GM21576 (cell line): ENCODE measurements around the gene COQ2.
"Not testable (repeated sequence)": the region's sequence is repeated elsewhere in the genome, so short reads cannot be mapped to it uniquely, and the experiment has no call there.

Experiments
- ATAC-seq: cut with Tn5 transposase; IDR thresholded peaks from one replicate; pipeline ENCODE4 v1.9.1; 2021; ENCODE audit warnings: mild to moderate bottlenecking, moderate library complexity; ENCODE audit not compliant: unreplicated experiment

The COQ2 gene

GRCh38 chr4:83251447-83251830, 33.2 kb downstream of the COQ2 start:
- no peak for ATAC-seq

GRCh38 chr4:83250687-83251446, 33.7 kb downstream of the COQ2 start:
- no peak for ATAC-seq

DNA sequence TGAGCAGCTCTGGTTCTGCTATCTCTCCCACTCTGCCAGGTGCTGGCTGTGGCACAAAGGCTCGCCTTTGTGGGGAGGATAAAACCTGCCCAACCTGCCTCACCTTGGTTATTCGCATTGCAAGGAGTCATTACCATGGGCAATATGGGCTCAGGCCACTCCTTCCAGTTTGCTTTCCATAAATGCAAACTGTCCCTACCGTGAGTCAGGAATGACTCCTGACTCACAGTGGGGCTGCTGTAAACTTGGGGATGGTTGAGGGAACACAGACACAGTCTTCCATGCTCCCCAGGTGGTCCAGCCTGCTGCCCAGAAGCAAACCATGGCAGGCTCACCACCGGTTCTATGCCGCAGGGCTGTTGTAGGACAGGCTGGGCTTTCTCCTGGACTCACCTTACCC, 36.1 kb downstream of the COQ2 start:
- no peak for ATAC-seq

GRCh38 chr4:83247415-83248357, 36.9 kb downstream of the COQ2 start:
- ATAC-seq, result no peak

DNA sequence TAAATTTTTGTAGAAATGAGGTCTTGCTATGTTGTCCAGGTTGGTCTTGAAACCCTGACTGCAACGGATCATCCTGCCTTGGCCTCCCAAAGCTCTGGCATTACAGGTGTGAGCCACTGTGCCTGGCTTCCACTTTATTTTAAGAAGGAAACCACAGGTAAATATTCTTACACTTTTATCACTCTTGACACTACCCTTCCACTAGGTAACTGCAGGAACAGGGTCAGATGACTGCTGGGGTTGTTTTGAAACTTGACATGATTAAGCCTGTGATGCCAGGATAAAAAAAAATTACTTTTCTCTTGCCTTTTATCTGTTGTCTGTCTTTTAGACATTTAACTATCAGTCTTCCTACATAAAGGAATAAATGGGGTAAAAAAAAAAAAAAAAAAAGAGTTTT, 43.5 kb downstream of the COQ2 start:
- no peak for ATAC-seq

GRCh38 chr4:83240379-83240875, 44.2 kb downstream of the COQ2 start:
- ATAC-seq, result peak; percentile 89

DNA sequence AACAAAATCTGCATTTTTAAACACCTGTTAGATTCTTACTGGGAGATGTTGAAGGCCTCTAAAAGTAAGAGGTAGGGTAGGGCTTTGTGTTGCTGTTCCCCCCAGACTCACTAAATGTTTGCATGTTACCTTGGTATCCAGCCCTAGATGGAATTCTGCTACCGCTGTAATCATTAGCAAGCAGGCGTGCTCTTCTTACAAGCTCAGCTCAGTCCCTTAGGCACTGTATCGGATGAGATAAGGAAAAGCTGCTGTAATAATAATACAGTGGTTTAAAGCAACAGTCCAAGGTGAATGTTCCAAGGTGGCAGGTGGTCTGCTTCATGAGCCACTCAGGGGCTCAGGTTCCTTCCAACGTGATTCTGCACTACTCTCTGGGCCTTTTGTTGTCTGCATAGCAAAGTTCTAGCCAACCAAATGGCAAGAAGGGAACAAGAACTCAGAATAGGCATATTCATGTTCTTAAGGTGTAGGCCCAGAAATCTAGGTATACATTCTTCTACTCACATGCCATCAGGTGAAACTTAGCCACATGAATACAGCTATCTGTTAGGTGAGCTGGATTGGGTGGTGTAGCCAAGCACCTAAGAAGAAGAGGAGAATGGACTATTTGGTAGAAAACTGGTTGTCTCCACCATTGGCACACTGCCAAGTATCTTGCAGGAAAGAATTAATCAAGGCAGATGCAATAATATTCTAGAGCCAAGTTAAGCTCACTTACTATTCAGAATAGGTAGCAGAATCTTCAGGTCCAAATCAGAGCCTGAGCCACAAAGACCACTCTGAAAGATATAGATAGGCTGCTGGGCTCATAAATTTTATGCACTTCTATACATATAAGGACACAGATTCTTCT, 46.0 kb downstream of the COQ2 start:
- ATAC-seq, result no peak

- no peak for ATAC-seq
Measured at GRCh38 chr4:83237591-83237990, 47.0 kb downstream of the COQ2 start.

DNA sequence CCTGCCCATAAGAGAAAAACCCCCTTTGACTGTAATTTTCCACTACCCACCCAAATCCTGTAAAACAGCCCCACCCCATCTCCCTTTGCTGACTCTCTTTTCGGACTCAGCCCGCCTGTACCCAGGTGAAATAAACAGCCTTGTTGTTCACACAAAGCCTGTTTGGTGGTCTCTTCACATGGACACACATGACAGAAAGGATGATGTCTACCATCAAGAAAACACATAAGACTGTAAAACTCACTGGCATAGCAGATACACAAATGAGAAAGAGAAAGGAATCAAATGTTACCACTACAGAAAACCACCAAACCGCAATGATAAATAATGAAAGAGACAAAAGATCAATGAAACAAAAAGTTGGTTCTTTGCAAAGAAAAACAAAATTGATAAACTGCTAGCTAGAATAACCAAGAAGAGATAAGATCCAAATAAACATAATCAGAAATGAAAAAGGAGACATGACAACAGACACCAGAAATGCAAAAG, 48.9 kb downstream of the COQ2 start:
- peak; percentile 31 for ATAC-seq

GRCh38 chr4:83234902-83235644, 49.5 kb downstream of the COQ2 start:
- ATAC-seq, result no peak

GRCh38 chr4:83234387-83234786, 50.2 kb downstream of the COQ2 start:
- ATAC-seq, result not testable (repeated sequence)

DNA sequence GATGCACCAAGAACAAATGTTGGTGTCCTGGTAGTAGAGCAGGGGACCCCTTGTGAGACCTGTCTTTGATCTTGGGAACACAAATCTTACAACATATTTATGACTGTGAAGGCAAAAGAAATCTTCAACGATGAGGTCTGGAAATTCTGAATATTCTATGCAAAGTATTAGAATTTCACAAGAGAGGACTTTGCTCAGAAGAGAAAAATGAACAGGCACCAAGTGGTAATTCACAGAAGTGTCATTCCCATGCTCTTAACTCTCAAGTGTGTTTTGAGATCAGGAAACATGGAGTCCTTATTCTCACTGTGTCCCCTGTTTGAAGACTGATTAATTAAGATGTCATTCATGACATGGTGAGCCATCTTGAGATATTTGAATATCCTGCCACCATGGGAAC, 52.5 kb downstream of the COQ2 start:
- no peak for ATAC-seq

- peak; percentile 67 for ATAC-seq
Measured at GRCh38 chr4:83231620-83232076, 53.0 kb downstream of the COQ2 start.

- no peak for ATAC-seq
Measured at GRCh38 chr4:83230928-83231327, 53.7 kb downstream of the COQ2 start.

DNA sequence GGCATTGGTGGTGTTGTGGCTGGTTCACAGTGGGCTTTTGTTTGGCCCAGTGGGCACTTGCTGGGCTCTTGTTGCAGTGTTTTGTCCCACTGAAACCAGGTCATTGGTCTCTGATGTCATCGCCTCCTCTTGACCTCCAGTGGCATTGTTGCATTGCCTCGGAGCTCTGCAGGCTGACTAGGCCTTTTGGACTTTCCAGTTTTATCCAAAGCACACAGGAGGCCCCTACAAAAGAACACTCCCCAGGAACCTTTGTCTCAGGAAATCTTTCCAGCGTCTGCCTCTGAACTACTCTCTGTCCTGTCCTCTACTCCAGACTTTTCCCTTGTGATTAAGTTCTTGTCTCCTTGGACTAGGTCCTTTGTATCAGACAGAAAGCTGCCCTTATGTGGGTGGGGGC, 54.8 kb downstream of the COQ2 start:
- ATAC-seq, result no peak

DNA sequence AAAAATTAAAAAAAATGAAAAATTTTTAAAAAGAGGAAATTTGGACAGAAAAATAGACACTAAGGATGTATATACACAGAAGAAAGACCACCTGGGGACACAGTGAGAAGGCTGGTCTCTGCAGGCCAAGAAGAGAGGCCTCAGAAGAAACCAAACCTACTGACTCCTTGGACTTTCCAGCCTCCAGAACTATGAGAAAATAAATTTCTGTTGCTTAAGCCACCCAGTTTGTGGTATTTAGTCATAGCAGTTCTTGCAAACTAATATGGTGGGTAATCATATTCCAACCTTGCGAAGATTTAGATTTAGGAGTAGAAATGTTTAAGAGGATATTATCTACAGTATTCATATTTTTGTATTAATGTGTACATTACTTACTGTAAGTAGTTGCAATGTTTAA, 56.4 kb downstream of the COQ2 start:
- ATAC-seq, result no peak

- ATAC-seq, result no peak
Measured at GRCh38 chr4:83224502-83225197, 59.9 kb downstream of the COQ2 start.

DNA sequence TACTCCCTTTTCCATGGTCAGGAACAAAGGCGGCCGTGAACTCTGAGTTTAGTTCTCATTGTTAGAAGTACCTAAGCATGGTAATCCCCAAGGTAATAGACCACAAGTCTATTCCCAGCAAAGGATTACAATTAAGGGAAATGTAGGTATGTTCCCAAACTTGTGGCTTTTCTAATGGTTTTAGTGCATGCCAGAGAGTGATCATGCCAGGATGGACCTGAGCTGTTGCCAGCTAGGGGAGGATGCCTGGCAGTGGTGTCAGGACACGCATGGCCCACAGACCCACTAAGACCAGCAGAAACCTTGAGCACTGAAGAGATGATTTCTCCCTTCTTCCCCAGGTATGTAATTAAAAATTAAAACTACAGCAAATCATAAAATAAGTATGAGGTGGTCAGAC, 60.8 kb downstream of the COQ2 start:
- no peak for ATAC-seq

- peak; percentile 38 for ATAC-seq
Measured at GRCh38 chr4:83221897-83222441, 62.6 kb downstream of the COQ2 start.
